IPS DF 4.7 (cell line): ENCODE data around the gene SF3B5.
"Not testable (repeated sequence)": the region's sequence is repeated elsewhere in the genome, so short reads cannot be mapped to it uniquely, and the experiment has no call there.

Experiments
- DNase-seq: peaks from one replicate; pipeline ENCODE4 v3.0.0-alpha.2; 2013; ENCODE audit warnings: low spot score; ENCODE audit errors: extremely low read depth

The SF3B5 gene

DNA sequence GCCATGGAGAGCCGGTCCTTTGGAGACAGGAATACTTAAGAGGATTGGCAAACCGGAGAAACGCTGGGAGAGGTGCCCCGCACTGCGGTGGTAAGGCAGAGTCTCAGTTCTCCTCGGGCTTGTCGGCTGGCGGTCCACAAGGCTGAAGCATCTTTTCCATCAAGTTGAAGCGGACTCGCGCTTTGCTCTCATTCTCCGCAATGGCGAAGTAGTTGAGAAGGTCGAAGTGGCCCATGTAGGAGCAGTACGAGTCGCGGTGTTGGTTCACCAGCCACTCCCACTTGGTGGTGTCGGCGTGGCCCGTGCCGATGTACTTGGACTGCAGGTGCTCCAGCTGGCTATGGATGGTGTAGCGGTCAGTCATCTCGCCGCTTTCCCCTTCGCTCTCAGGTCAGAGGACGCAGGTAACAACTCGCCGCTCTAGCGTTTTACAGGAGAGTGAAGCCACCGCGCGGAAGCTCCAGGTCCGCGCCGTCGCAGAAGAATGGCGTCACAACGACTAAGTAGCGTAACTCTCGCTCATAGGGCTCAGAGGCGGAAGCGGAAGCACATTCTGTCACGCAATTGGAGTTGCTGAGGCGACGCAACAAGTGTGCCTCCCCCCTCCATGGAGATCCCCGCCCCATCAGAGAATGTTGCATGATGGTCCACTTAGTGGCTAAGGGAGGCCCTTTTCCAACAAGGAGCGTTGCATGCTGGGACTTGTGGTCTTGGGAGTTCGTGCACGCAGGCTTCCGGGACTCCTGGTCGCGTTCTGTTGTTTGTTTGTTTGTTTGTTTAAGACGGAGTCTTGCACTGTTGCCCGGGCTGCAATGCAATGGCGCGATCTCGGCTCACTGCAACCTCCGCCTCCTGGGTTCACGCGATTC lies at the start of gene SF3B5:
Gene SF3B5 (minus strand): TSS at position 440 of the 869 bp plus-strand sequence. CDS start 76 bp downstream, at position 364.
- peak; percentile 99 for DNase-seq

DNA sequence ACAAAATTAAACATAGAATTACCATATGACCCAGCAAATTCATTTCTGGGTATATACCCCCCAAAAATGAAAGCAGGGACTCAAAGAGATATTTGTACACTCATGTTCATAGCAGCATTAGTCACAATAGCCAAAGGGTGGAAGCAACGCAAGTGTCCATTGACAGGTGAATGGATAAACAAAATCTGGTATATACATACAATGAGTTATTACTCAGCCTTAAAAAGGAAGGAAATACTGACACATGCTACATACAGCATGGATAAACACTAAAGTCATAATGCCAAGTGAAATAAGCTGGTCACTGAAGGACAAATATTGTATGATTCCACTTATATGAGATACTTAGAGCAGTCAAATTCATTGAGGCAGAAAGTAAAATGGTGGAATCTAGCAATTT lies 49.6 kb upstream of the SF3B5 start:
- DNase-seq, result no peak

- DNase-seq, result no peak
Measured at GRCh38 chr6:144143878-144144277, 48.5 kb upstream of the SF3B5 start.

DNA sequence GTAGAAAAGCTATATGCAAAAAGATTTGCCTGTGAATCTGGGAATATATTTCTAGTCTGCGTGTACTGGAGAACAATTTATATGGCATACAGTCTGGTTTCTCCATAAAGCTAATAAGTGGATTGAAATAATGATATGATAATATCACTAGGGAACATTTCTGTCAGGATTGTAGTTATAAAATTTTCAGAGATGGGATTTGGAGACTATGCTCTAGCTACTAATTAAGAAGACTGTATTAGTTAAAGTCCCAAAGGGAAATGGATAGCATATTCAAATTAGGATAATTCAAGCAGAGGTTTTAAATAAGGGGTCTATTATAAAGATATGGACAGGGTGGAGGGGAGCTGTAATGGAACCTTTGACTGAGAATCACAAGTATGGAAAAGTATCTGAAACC lies 47.7 kb upstream of the SF3B5 start:
- DNase-seq, result no peak

DNA sequence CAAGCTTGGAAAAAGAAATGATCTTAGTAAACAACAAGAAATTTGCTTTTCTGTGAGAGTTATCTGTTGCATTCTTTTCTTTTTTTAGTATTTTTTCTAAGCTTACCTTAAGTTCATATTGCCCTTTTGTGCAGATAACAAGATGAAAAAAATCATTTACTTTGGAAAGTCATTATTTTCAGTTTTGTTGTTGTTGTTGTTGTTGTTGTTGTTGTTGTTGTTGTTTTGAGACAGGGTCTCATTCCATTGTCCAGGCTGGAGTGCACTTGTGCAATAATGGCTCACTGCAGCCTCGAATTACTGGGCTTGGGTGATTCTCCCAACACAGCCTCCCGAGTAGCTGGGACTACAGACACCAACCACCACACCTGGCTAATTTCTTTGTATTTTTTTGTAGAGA lies 46.1 kb upstream of the SF3B5 start:
- no peak for DNase-seq

DNA sequence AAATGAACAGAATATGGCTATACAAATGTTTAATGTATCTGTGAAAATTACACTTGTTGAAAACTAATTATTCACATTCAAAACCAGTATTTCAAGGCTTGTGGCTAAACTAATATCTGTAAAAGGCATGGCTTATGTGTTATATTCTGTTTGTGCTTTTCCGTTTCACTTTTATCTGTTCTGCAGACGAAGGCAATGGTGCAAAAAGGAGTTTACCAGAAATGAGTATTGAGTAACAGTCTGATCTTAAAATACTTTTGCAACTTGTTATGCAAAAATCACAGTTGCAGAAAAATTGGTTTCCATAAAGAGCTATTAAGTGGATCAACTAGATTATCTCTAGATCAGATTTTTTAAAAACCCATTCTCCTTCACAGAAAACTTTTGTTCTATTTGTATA lies 45.5 kb upstream of the SF3B5 start:
- no peak for DNase-seq

- no peak for DNase-seq
Measured at GRCh38 chr6:144139817-144140216, 44.4 kb upstream of the SF3B5 start.

- no peak for DNase-seq
Measured at GRCh38 chr6:144138542-144138941, 43.2 kb upstream of the SF3B5 start.

GRCh38 chr6:144134737-144135136 lies 39.4 kb upstream of the SF3B5 start:
- DNase-seq, result no peak

DNA sequence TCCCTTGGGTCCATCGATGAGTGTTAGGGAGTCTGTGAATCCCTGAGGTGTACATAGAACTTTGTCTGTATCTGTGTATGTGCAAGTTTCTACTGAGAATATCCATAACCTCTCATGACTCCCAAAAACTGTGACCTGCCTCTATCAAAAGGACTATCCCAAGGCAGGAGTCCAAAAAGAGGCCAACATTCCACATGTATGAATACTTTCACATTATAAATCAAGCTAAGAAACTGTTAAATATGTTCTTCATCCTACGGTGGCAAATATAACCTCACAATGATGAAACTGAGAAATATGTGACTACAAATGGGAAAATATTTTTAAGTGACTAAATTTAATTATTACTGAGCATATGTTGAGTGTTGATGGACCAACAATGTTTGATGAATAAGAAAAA lies 38.8 kb upstream of the SF3B5 start:
- DNase-seq, result no peak

- no peak for DNase-seq
Measured at GRCh38 chr6:144133225-144133821, 38.0 kb upstream of the SF3B5 start.

GRCh38 chr6:144132167-144132690 lies 36.9 kb upstream of the SF3B5 start:
- not testable (repeated sequence) for DNase-seq

GRCh38 chr6:144131248-144131709 lies 35.9 kb upstream of the SF3B5 start:
- no peak for DNase-seq

- no peak for DNase-seq
Measured at GRCh38 chr6:144129469-144129868, 34.1 kb upstream of the SF3B5 start.

DNA sequence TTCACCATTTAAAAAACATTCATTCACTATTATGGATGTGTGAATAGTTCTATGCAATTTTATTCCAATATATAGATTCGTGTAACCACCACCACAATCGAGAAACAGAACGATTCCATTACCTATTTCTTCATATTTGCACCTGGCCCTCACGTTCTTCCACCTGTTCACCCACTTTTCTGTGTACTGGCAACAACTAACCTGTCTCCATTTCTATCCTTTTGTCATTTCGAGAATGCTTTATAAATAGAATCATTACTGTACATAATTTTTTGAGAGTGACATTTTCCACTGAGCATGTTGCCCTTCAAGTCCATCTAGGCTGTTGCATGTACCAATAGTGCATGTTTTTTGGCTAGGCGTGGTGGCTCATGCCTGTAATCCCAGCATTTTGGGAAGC lies 31.7 kb upstream of the SF3B5 start:
- DNase-seq, result no peak

- DNase-seq, result no peak
Measured at GRCh38 chr6:144123836-144124235, 28.5 kb upstream of the SF3B5 start.

- DNase-seq, result no peak
Measured at GRCh38 chr6:144123421-144123820, 28.0 kb upstream of the SF3B5 start.

GRCh38 chr6:144122861-144123260 lies 27.5 kb upstream of the SF3B5 start:
- DNase-seq, result no peak

- no peak for DNase-seq
Measured at GRCh38 chr6:144119376-144119775, 24.0 kb upstream of the SF3B5 start.

GRCh38 chr6:144115219-144115618 lies 19.8 kb upstream of the SF3B5 start:
- DNase-seq, result no peak

GRCh38 chr6:144113366-144113765 lies 18.0 kb upstream of the SF3B5 start:
- no peak for DNase-seq

GRCh38 chr6:144110210-144110609 lies 14.8 kb upstream of the SF3B5 start:
- no peak for DNase-seq

- no peak for DNase-seq
Measured at GRCh38 chr6:144106206-144106605, 10.8 kb upstream of the SF3B5 start.
